H9 (cell line): ENCODE measurements around the gene SEMA4D. TPM values are rescaled to one million over a fixed set of nuclear protein-coding genes. Genes with fewer than 3 reads are reported as not detected.

ENCODE experiments used
- DNase-seq: peaks from one replicate; pipeline ENCODE4 v3.0.0-alpha.2; 2017
- H2AFZ ChIP-seq: one replicate; pipeline ENCODE4 v1.6.1; 2013; ENCODE audit warnings: mild to moderate bottlenecking, low read length, control low read depth, moderate library complexity
- H2AK5ac ChIP-seq: 2 replicates; pipeline ENCODE4 v1.6.1; 2013; ENCODE audit warnings: low read length, control low read depth, mixed read lengths; ENCODE audit not compliant: insufficient read length
- H2BK120ac ChIP-seq: one replicate; pipeline ENCODE4 v1.6.1; 2013; ENCODE audit warnings: low read depth, mild to moderate bottlenecking, low read length, control low read depth, inconsistent platforms; ENCODE audit not compliant: poor library complexity, severe bottlenecking
- H2BK12ac ChIP-seq: 2 replicates; pipeline ENCODE4 v1.6.1; 2013; ENCODE audit warnings: low read length, control low read depth, mixed read lengths, low read depth; ENCODE audit not compliant: insufficient read length
- H2BK15ac ChIP-seq: 2 replicates; pipeline ENCODE4 v1.6.1; 2013; ENCODE audit warnings: low read depth, low read length, control low read depth
- H2BK20ac ChIP-seq: one replicate; pipeline ENCODE4 v1.6.1; 2013; ENCODE audit warnings: low read depth, mild to moderate bottlenecking, low read length, control low read depth, inconsistent platforms; ENCODE audit not compliant: poor library complexity, severe bottlenecking
- H2BK5ac ChIP-seq: 2 replicates; pipeline ENCODE4 v1.6.1; 2013; ENCODE audit warnings: low read length, control low read depth, mixed read lengths; ENCODE audit not compliant: insufficient read length
- H3K14ac ChIP-seq: 2 replicates; pipeline ENCODE4 v1.6.1; 2013; ENCODE audit warnings: low read length, control low read depth; ENCODE audit not compliant: insufficient read depth
- H3K18ac ChIP-seq: 2 replicates; pipeline ENCODE4 v1.6.1; 2013; ENCODE audit warnings: low read depth, mild to moderate bottlenecking, mixed read lengths, low read length, control low read depth; ENCODE audit not compliant: insufficient read length
- H3K23ac ChIP-seq: 2 replicates; pipeline ENCODE4 v1.6.1; 2013; ENCODE audit warnings: low read length, control low read depth, mixed read lengths, low read depth; ENCODE audit not compliant: insufficient read length
- H3K23me2 ChIP-seq: 2 replicates; pipeline ENCODE4 v1.6.1; 2013; ENCODE audit warnings: low read depth, mild to moderate bottlenecking, mixed read lengths, low read length, control low read depth; ENCODE audit not compliant: insufficient read length, poor library complexity, severe bottlenecking
- H3K27ac ChIP-seq: 2 replicates; pipeline ENCODE4 v1.5.1; 2013; ENCODE audit warnings: low read length, control low read depth, mixed read lengths, low read depth; ENCODE audit not compliant: insufficient read length
- H3K27me3 ChIP-seq: 2 replicates; pipeline ENCODE4 v1.6.1; 2013; ENCODE audit warnings: low read length, control low read depth, inconsistent platforms; ENCODE audit not compliant: insufficient read depth
- H3K4ac ChIP-seq: 2 replicates; pipeline ENCODE4 v1.6.1; 2013; ENCODE audit warnings: low read depth, mild to moderate bottlenecking, control low read depth, inconsistent platforms, low read length, moderate library complexity
- H3K4me1 ChIP-seq: 2 replicates; pipeline ENCODE4 v1.6.1; 2013; ENCODE audit warnings: low read length, control low read depth, inconsistent platforms; ENCODE audit not compliant: insufficient read depth
- H3K4me2 ChIP-seq: 2 replicates; pipeline ENCODE4 v1.6.1; 2013; ENCODE audit warnings: low read length, control low read depth, mixed read lengths; ENCODE audit not compliant: insufficient read length, insufficient read depth
- H3K56ac ChIP-seq: 2 replicates; pipeline ENCODE4 v1.6.1; 2013; ENCODE audit warnings: low read depth, mild to moderate bottlenecking, mixed read lengths, low read length, control low read depth; ENCODE audit not compliant: insufficient read length
- H3K79me1 ChIP-seq: 2 replicates; pipeline ENCODE4 v1.6.1; 2013; ENCODE audit warnings: low read depth, mild to moderate bottlenecking, moderate library complexity, low read length, control low read depth, inconsistent platforms; ENCODE audit not compliant: insufficient read depth, poor library complexity, severe bottlenecking
- H3K79me2 ChIP-seq: 2 replicates; pipeline ENCODE4 v1.6.1; 2013; ENCODE audit warnings: low read length, control low read depth, inconsistent platforms; ENCODE audit not compliant: insufficient read depth
- H3K9ac ChIP-seq: 2 replicates; pipeline ENCODE4 v1.6.1; 2013; ENCODE audit warnings: low read length, control low read depth, mixed read lengths; ENCODE audit not compliant: insufficient read length; ENCODE audit errors: extremely low read depth
- H3K9me3 ChIP-seq: one replicate; pipeline ENCODE4 v1.6.1; 2013; ENCODE audit warnings: low read depth, low read length, inconsistent platforms; ENCODE audit not compliant: control insufficient read depth
- H3T11ph ChIP-seq: one replicate; pipeline ENCODE4 v1.6.1; 2013; ENCODE audit warnings: mild to moderate bottlenecking, low read length, control low read depth, inconsistent platforms
- H4K20me1 ChIP-seq: one replicate; pipeline ENCODE4 v1.6.1; 2013; ENCODE audit not compliant: control insufficient read depth, insufficient read length, insufficient read depth
- H4K5ac ChIP-seq: 2 replicates; pipeline ENCODE4 v1.6.1; 2013; ENCODE audit warnings: low read depth, mild to moderate bottlenecking, mixed read lengths, low read length, control low read depth; ENCODE audit not compliant: insufficient read length
- H4K8ac ChIP-seq: replicated peaks from 2 replicates; pipeline ENCODE4 v1.6.1; 2013; ENCODE audit warnings: low read length, control low read depth, mixed read lengths, low read depth; ENCODE audit not compliant: insufficient read length
- H4K91ac ChIP-seq: 2 replicates; pipeline ENCODE4 v1.6.1; 2013; ENCODE audit warnings: low read depth, mild to moderate bottlenecking, moderate library complexity, mixed read lengths, low read length, control low read depth; ENCODE audit not compliant: insufficient read length
- H3K27ac Mint-ChIP-seq, 3 experiments: 2 replicates in 2 of 3; 3 replicates in 1 of 3; pipeline ENCODE4 v1.8.0; 2020 to 2021; ENCODE audit warnings: mixed read lengths in 3 of 3, mild to moderate bottlenecking in 1 of 3, moderate library complexity in 1 of 3
- H3K27me3 Mint-ChIP-seq: 2 replicates; pipeline ENCODE4 v1.8.0; 2021; ENCODE audit warnings: low read depth, mild to moderate bottlenecking, moderate library complexity, mixed read lengths
- H3K36me3 Mint-ChIP-seq, 3 experiments: 2 replicates in 2 of 3; 3 replicates in 1 of 3; pipeline ENCODE4 v1.8.0; 2020 to 2021; ENCODE audit warnings: low read depth in 3 of 3, mixed read lengths in 3 of 3; ENCODE audit not compliant: insufficient read depth in 1 of 3
- H3K4me1 Mint-ChIP-seq, 2 experiments: 2 replicates each; pipeline ENCODE4 v1.8.0; 2020; ENCODE audit warnings: mixed read lengths in 2 of 2
- H3K4me3 Mint-ChIP-seq, 2 experiments: 2 replicates in 1 of 2; 3 replicates in 1 of 2; pipeline ENCODE4 v1.8.0; 2020 to 2021; ENCODE audit warnings: mild to moderate bottlenecking in 2 of 2, mixed read lengths in 2 of 2, moderate library complexity in 1 of 2
- H3K9me3 Mint-ChIP-seq, 2 experiments: 2 replicates in 1 of 2; 3 replicates in 1 of 2; pipeline ENCODE4 v1.8.0; 2020; ENCODE audit warnings: mild to moderate bottlenecking in 2 of 2, mixed read lengths in 2 of 2, moderate library complexity in 1 of 2
- whole genome bisulfite sequencing: extraction: QIAGEN DNeasy Blood & Tissue Kit; methylation state at CpG from one replicate; pipeline ENCODE4 v1.1.7; 2013; ENCODE audit warnings: missing lambda C conversion rate, low lambda C conversion rate, mixed read lengths; ENCODE audit not compliant: insufficient read length; ENCODE audit errors: extremely low coverage; 5-methylcytosine and 5-hydroxymethylcytosine counted together
- total RNA-seq: library from RNA; stranded (reverse); gene quantifications from 2 replicates; pipeline ENCODE4 v1.2.1, GENCODE V29; 2021
- TF ChIP-seq, protein P1 (sequence below): fragments of 200-600 bp; sonication (generic); conservative IDR thresholded peaks from 3 replicates; pipeline ENCODE4 v1.8.0; 2021; ENCODE audit warnings: antibody characterized with exemption, mild to moderate bottlenecking

SEMA4D gene
- total RNA-seq, 1 experiment from 2014 or later = 47.2 TPM

DNA sequence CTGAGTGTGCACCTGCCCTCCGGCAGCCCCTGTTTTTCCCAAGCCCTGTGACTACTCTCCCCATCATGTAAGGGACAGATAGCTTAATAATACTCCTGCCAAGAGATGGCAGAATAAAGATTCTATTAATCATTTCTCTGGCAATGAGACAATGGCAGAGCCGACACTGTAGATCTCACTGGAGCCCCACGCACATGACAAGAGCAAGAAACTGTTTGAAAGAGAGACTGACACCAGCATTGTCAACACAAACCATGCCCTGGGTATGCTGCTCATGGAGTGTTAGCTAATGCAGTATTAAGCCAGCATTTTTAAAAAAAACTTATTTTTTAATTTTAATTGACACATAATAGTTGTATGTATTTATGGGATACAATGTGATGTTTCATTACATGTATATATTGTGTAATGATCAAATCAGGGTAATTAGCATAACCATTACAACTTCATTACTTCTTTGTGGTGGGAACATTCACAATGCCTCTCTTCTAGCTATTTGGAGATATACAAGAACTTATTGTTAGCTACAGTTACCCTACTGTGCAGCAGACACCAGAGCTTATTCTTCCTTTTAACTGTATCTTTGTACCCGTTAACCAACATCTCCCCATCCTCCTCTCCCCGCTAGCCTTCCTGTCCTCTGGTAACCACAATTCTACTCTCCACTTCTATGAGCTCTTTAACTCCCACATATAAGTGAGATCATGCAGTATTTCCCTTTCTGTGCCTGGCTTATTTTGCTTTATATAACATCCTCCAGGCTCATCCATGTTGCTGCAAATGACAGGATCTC, 31.5 kb upstream of the SEMA4D start:
- Histone ChIP-seq H3K4me1 (no peaks in the 10 kb centered on the region), H3K23ac (no peak overlapping the region), H3K27ac (no peak overlapping the region), H3K4me2 (no peak overlapping the region), H2BK15ac (no peak overlapping the region), H2BK5ac (no peak overlapping the region), H3K79me1 (no peaks in the 10 kb centered on the region), H3K9me3 (no peaks in the 10 kb centered on the region), H3K4ac (no peak overlapping the region), H2BK12ac (no peak overlapping the region), H3T11ph (no peak overlapping the region), H2BK20ac (no peak overlapping the region), H4K20me1 (no peaks in the 10 kb centered on the region), H2AFZ (no peak overlapping the region), H2AK5ac (no peak overlapping the region), H3K27me3 (no peaks in the 10 kb centered on the region), H3K56ac (no peak overlapping the region), H3K9ac (no peak overlapping the region), H4K91ac (no peak overlapping the region), H4K8ac (no peak overlapping the region), H2BK120ac (no peak overlapping the region), H4K5ac (no peak overlapping the region), H3K79me2 (no peaks in the 10 kb centered on the region), H3K14ac (no peak overlapping the region), H3K23me2 (no peaks in the 10 kb centered on the region), H3K18ac (no peak overlapping the region)
- Mint-ChIP-seq H3K4me1 (peaks cover 2 to 3% of the 10 kb centered on the region in 2 experiments), H3K36me3 (peaks cover 0 to 4% (median 4%) of the 10 kb centered on the region in 3 experiments; a peak in 1 of 7 replicates), H3K4me3 (no peak overlapping the region), H3K9me3 (peaks cover 13 to 14% of the 10 kb centered on the region in 2 experiments; a peak in 4 of 5 replicates), H3K27me3 (peaks cover 3% of the 10 kb centered on the region), H3K27ac (no peak overlapping the region)
- TF ChIP-seq, protein P1, sequence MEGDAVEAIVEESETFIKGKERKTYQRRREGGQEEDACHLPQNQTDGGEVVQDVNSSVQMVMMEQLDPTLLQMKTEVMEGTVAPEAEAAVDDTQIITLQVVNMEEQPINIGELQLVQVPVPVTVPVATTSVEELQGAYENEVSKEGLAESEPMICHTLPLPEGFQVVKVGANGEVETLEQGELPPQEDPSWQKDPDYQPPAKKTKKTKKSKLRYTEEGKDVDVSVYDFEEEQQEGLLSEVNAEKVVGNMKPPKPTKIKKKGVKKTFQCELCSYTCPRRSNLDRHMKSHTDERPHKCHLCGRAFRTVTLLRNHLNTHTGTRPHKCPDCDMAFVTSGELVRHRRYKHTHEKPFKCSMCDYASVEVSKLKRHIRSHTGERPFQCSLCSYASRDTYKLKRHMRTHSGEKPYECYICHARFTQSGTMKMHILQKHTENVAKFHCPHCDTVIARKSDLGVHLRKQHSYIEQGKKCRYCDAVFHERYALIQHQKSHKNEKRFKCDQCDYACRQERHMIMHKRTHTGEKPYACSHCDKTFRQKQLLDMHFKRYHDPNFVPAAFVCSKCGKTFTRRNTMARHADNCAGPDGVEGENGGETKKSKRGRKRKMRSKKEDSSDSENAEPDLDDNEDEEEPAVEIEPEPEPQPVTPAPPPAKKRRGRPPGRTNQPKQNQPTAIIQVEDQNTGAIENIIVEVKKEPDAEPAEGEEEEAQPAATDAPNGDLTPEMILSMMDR = no peak
- no CpG with 5 or more reads among the region's 5 CpGs for WGBS
- DNase-seq = no peak
